ENCODE measurements around the gene CACNB2. TPM values are rescaled to one million over a fixed set of nuclear protein-coding genes. Genes with fewer than 3 reads are reported as not detected.
"Not testable (repeated sequence)": the region's sequence is repeated elsewhere in the genome, so short reads cannot be mapped to it uniquely, and the experiment has no call there.

CACNB2 gene
- total RNA-seq, 6 experiments from 2014 or later, result not detected

DNA sequence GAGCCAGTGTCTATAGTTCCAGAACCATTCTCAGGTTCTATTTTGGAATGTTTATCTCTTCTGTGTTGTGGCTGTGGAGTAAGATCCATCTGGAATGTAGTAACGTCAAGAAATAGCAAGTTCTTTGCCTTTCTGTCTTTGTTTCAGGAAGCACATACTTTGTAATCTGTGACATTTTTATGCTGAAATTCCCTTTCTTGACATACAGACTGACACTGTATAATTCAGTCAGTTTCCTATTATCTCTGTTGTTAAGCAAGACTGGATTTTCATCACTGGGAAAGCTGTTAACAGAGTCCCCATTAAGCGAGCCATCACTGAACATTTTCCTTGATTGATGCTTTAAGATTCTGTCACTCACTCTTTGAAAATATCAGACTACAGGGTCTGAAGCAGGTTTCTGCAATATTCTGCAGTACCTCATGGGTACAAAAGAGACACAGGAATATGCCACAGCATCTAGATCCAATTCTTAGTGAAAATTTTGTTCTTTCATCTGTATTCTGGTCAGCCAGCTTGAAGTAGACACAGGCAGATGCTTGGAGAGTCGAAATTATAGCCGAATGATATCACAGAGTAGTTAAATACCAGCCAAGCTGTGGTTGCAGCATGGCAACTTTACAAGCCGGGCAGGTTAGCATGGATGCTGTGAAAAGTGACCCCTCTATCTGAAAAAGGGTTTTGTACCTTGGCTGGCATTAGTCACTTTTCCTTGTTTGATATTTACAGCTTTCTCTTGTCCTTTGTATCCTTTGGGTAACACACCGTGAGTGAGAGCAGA is 62.6 kb downstream of the CACNB2 start:
- Mint-ChIP-seq H3K4me1 (ENCODE audit: low read depth) (no peaks in the 10 kb centered on the region), H3K9me3 (no peaks in the 10 kb centered on the region; the same call in 1 of the 2 replicates), H3K27ac (no peak overlapping the region), H3K4me3 (no peak overlapping the region), H3K27me3 (ENCODE audit: insufficient read depth) (peaks cover 3% of the 10 kb centered on the region; the same call in 1 of the 2 replicates), H3K36me3 (ENCODE audit: low read depth) (no peaks in the 10 kb centered on the region)
- DNase-seq, result no peak
- TF ChIP-seq, protein P1, sequence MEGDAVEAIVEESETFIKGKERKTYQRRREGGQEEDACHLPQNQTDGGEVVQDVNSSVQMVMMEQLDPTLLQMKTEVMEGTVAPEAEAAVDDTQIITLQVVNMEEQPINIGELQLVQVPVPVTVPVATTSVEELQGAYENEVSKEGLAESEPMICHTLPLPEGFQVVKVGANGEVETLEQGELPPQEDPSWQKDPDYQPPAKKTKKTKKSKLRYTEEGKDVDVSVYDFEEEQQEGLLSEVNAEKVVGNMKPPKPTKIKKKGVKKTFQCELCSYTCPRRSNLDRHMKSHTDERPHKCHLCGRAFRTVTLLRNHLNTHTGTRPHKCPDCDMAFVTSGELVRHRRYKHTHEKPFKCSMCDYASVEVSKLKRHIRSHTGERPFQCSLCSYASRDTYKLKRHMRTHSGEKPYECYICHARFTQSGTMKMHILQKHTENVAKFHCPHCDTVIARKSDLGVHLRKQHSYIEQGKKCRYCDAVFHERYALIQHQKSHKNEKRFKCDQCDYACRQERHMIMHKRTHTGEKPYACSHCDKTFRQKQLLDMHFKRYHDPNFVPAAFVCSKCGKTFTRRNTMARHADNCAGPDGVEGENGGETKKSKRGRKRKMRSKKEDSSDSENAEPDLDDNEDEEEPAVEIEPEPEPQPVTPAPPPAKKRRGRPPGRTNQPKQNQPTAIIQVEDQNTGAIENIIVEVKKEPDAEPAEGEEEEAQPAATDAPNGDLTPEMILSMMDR (IDR thresholded peaks at IDR 0.05), result no peak

- no peak for DNase-seq
- H3K27me3 Mint-ChIP-seq (ENCODE audit: insufficient read depth), result peaks cover 3% of the 10 kb centered on the region; the same call in 1 of the 2 replicates
- no peak overlapping the region for H3K4me3 Mint-ChIP-seq
- TF ChIP-seq, protein P1 (IDR thresholded peaks at IDR 0.05), result no peak
- no peaks in the 10 kb centered on the region for H3K4me1 Mint-ChIP-seq (ENCODE audit: low read depth)
- no peak overlapping the region for H3K27ac Mint-ChIP-seq
- H3K36me3 Mint-ChIP-seq (ENCODE audit: low read depth), result no peaks in the 10 kb centered on the region
- H3K9me3 Mint-ChIP-seq, result no peaks in the 10 kb centered on the region; the same call in 1 of the 2 replicates
Measured at GRCh38 chr10:18203471-18203870, 63.2 kb downstream of the CACNB2 start.

- Mint-ChIP-seq H3K36me3 (ENCODE audit: low read depth) (no peaks in the 10 kb centered on the region), H3K9me3 (no peaks in the 10 kb centered on the region; the same call in 1 of the 2 replicates), H3K27me3 (ENCODE audit: insufficient read depth) (peaks cover 3% of the 10 kb centered on the region; the same call in 1 of the 2 replicates), H3K4me3 (no peak overlapping the region), H3K27ac (no peak overlapping the region), H3K4me1 (ENCODE audit: low read depth) (no peaks in the 10 kb centered on the region)
- TF ChIP-seq, protein P1 (IDR thresholded peaks at IDR 0.05), result no peak
- DNase-seq, result no peak
Measured at GRCh38 chr10:18204039-18204835, 64.0 kb downstream of the CACNB2 start.

DNA sequence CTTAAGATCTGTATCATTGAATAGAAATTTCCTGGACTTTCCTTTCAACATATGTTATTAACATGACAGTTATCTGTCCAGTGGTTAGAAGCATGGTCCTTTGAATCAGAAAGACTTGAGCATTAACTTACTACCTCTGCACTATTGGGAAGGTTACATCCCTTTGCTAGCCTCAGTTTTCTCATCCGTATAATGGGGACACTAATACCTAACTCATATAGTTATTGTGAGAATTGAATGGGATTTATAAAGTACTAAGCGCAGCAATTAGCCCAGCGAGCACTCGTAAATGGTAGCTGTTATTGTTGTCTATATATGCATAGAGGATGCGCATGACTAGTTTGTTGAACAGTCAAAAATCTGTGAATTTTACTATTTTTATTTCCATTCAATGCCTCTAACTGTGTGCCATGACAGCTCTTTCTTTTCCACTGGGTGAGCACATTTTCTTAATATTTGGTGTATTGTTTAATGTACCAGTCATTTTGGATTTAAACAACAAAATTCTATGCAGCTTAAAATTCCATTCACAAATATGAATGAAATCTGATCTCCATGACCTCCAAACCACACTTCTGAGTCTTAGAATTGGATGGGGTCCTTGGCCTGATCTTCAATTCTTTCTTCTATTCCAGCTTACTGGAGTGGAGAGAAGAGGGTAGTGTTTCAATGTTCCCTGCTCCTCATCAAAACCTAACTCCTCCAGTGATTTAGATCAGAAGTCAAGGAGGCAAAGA is 65.0 kb downstream of the CACNB2 start:
- peaks cover 3% of the 10 kb centered on the region for H3K27me3 Mint-ChIP-seq (ENCODE audit: insufficient read depth)
- H3K4me1 Mint-ChIP-seq (ENCODE audit: low read depth), result no peaks in the 10 kb centered on the region
- DNase-seq, result no peak
- no peaks in the 10 kb centered on the region for H3K36me3 Mint-ChIP-seq (ENCODE audit: low read depth)
- TF ChIP-seq, protein P1 (IDR thresholded peaks at IDR 0.05), result no peak
- H3K9me3 Mint-ChIP-seq, result no peaks in the 10 kb centered on the region
- H3K27ac Mint-ChIP-seq, result no peak overlapping the region
- H3K4me3 Mint-ChIP-seq, result no peak overlapping the region

- H3K27me3 Mint-ChIP-seq (ENCODE audit: insufficient read depth); H3K27ac Mint-ChIP-seq; H3K9me3 Mint-ChIP-seq; H3K36me3 Mint-ChIP-seq (ENCODE audit: low read depth); H3K4me3 Mint-ChIP-seq; H3K4me1 Mint-ChIP-seq (ENCODE audit: low read depth); DNase-seq: not testable (repeated sequence)
Measured at GRCh38 chr10:18208186-18208585, 68.0 kb downstream of the CACNB2 start.

All from HFFc6 (cell line).